Muscle of arm (tissue), 12 donors: ENCODE measurements around the gene INSR. TPM values are rescaled to one million over a fixed set of nuclear protein-coding genes. Genes with fewer than 3 reads are reported as not detected.
A peak's percentile ranks its signal among the peaks of the same experiment; 100 is the strongest.

Experiments
- DNase-seq: peaks from one replicate; pipeline ENCODE4 v3.0.0-alpha.2; 2013
- polyA plus RNA-seq, 12 donors: library from polyadenylated mRNA; unstranded; fragments of 120-200 nt; gene quantifications; one replicate each; pipeline ENCODE4 v1.2.1, GENCODE V29; 2013; ENCODE audit not compliant: insufficient read length in 12 of 12

Gene INSR
- polyA plus RNA-seq, 12 donors: 11.1 to 138 (median 16.9) TPM

GRCh38 chr19:7301525-7301924 is 7.3 kb upstream of the INSR start:
- no peak for DNase-seq

GRCh38 chr19:7297742-7298141 is 3.5 kb upstream of the INSR start:
- no peak for DNase-seq

GRCh38 chr19:7295912-7296536 is 1.8 kb upstream of the INSR start:
- no peak for DNase-seq

DNA sequence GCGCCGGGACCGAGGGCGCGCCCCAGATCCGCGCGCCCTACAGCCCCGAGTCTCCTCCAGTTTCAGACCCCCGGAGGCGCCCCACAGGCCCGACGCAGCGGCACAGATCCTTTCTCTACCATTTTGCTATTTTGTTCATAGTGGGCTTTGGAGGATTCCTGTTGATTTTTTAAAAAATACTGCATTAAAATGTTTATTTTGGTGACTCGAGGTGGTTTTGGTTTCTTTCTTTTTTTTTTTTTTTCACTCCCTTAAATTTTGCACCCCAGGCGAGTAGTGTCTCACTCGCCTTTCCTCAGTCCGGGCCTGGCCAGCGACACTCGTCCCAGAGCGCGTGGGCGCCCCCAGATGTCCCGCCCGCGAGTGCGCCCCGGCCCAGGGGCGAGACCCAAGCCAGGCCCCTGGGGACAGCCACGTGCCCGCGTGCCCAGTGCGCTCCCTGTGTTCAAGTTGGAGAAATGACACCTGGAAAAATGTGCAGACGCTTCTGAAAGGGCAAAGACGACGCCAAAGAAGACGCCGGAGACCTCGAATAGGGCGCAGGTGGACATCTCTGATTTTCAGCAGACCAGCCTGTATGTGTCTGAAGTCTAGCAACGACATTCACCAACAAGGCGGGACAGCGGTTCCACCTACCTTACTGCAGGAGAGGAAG is 471 bp upstream of the INSR start:
- peak; percentile 46 for DNase-seq

DNA sequence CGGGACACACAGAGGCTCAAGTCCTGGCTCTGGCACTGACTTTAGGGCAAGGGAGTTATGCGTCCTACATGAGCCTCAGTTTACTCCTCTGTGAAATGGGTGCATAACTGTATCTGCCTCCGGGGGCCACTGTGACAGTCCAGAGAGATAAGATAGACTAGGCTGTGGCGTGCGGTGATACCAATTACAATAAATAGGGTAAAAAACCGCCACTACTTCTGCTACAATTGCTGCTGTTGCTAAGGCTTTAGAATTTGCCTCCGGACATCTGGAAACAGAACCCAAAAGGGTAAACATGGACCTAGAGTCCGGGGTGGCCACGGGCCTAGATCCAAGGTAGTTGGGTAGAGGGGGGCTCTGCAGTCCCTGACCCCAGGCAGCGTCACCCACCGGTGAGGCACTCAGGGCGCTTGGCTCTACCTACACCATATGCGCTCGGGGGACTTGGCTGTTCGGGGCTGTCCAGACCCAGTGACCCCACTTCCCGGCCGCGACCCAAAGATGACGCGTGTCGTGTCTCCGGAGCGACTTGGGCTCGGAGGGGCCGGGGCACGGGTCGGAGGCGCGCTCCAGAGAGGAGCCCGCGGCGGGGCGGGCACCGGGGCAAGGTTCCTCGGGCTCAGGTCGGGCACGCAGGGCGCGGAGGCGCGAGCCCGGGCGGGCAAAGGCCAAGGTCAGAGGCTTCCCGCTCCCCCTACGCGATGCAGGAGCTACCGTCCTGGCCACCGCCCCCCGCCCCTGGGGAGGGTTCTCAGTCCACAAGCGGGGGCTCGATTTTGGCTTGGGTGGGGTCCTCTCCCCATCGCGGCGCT is 1.1 kb downstream of the INSR start:
- peak; percentile 16 for DNase-seq

GRCh38 chr19:7292352-7292949 is 1.8 kb downstream of the INSR start:
- no peak for DNase-seq

- no peak for DNase-seq
Measured at GRCh38 chr19:7288977-7289376, 5.2 kb downstream of the INSR start.

DNA sequence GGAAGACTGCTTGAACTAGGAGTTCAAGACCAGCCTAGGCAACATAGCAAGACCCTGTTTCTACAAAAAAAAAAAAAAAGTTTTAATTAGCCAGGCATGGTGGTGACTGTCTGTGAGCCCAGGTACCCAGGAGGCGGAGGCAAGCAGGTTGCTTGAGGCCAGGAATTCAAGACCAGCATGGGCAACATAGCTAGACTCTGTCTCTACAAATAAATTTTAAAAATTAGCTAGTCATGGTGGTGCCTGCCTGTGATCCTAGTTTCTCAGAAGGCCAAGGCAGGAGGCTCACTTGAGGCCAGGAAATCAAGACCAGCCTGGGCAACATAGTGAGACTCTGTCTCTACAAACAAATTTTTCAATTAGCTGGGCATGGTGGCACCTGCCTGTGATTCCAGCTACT is 6.1 kb downstream of the INSR start:
- DNase-seq: no peak

DNA sequence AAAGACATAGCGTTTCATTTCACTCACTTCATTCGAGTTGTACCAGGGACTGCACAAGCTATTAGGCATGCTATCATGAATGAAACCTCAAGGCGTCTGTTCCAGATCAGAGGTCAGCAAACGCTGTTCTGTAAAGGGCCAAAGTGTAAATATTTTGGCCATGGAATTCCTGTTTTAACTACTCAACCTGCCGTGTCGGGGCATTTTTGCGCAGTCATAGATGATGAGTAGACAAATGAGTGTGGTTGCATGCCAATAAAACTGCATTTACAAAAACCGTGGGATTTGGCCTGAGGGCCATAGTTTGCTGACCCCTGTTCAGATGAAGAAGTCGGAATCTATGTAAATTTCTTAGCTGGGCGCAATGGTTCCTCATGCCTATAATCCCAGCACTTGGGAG is 6.5 kb downstream of the INSR start:
- DNase-seq: no peak

GRCh38 chr19:7280940-7281666 is 13.1 kb downstream of the INSR start:
- no peak for DNase-seq

GRCh38 chr19:7272856-7273578 is 21.2 kb downstream of the INSR start:
- DNase-seq: no peak

GRCh38 chr19:7268705-7269098 is 25.5 kb downstream of the INSR start:
- no peak for DNase-seq

- DNase-seq: no peak
Measured at GRCh38 chr19:7267792-7268704, 26.2 kb downstream of the INSR start.

DNA sequence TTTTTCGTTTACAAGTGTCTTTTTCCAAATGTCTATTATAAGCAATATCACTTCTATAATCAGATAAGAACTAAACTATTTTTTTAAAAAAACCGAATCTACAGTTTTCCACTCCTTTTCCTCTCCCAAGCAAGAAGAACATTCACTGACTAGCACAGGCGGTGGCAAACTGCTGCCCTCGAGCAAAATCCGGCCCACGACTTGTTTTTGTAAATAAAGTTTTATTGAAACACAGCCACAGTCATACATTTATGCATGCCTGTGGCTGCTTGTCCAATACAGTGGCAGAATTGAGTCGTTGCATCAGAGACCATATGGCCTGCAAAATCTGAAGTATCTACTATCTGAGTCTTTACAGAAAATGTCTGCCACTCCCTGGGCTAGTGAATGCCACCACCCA is 27.4 kb downstream of the INSR start:
- no peak for DNase-seq

- DNase-seq: no peak
Measured at GRCh38 chr19:7265963-7266362, 28.3 kb downstream of the INSR start.

DNA sequence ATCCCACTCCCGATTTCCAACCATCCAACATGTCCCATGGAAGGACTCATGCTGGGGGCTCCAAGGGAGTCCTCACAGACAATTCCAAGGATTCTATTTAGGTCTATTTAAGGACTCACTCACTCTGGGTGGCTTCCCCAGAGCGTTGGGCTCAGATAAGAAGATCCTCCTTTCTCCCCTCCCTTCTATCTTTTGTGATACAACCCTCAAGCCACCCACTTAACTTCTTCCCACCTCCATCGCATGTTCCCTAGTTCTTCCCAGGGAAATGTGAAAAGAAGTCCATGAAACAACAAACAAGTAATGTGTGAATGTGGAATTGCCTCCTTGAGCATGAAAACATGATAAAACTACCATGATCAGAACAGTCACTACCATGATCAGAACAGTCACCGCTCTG is 29.4 kb downstream of the INSR start:
- DNase-seq: no peak

- DNase-seq: no peak
Measured at GRCh38 chr19:7263521-7263920, 30.7 kb downstream of the INSR start.

DNA sequence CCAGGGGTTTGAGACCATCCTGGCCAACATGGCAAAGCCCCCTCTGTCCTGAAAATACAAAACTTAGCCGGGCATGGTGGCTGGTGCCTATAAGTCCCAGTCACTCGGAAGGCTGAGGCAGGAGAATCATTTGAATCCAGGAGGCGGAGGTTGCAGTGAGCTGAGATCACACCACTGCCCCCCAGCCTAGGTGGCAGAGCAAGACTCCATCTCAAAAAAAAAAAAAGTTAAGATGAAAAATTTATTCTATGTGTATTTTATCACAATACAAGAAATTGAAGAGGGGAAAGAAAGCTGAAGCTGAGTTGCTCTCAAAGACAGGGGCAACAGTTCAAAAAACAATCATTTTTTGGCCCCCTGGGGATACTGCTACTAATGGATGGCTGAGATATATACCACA is 31.1 kb downstream of the INSR start:
- no peak for DNase-seq

DNA sequence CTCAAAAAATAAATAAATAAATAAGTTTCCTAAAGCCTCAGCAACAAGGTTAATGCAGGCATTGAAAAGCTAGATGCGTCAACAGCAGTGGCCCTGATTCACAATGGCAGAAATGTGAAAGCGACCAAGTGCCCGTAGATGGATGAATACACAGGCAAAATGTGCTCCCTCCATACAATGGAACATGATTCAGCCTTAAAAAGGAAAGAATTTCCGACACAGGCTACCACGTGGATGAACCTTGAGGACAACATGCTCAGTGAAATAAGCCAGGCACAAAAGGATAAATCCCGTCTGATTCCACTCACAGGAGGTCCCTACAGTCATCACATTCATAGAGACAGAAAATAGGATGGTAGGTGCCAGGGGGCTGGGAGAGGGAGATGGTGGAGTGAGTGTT is 31.7 kb downstream of the INSR start:
- no peak for DNase-seq

- no peak for DNase-seq
Measured at GRCh38 chr19:7260161-7260560, 34.1 kb downstream of the INSR start.
